GM21576 (cell line): ENCODE results near the gene SLC33A1.
"Not testable (repeated sequence)": the region's sequence is repeated elsewhere in the genome, so short reads cannot be mapped to it uniquely, and the experiment has no call there.

ENCODE experiments used
- ATAC-seq: cut with Tn5 transposase; IDR thresholded peaks from one replicate; pipeline ENCODE4 v1.9.1; 2021; ENCODE audit warnings: mild to moderate bottlenecking, moderate library complexity; ENCODE audit not compliant: unreplicated experiment

The SLC33A1 gene

DNA sequence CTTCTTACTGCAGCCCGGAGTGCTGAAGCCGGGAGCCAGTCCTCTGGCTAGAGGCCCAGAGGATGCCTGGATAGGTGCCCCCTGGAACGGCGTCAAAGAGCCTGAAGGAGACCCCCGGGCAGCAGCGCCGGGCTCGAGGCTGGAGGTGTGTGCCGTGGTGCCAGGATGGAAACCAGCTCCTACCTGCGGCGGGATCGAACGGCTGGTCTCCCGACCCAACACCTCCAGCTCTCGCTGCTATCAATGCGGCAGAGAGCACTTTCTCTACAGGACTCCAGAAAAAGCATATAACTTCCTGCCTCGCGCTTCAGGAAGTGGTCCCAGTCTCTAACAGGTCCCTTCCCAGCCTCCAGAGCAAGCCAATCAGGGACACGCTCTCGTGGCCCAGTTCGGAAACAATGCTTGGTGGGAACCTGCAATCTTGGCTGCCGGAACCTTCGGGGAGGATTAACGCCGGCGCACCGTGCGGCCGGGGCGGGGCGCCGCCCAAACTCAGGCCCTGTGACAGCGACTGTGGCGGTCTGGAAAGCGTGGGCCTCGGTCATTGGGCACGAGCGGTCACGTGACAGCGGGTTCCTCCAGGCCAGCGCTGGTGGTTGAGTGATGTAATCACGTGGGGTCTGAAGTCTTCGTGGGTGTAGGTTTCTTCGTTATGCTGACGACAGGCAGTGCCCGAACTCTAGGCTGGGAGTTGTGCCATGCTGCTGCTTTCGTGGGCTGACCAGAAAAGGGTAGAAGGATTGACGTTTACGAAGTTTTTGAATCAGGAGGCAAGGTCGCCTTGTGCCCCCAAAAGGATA is at the start of gene SLC33A1:
Gene SLC33A1, minus strand, starts transcription at position 287 of the 800 bp plus-strand sequence. CDS start 430 bp downstream, outside the sequence.
- peak; percentile 93 for ATAC-seq

DNA sequence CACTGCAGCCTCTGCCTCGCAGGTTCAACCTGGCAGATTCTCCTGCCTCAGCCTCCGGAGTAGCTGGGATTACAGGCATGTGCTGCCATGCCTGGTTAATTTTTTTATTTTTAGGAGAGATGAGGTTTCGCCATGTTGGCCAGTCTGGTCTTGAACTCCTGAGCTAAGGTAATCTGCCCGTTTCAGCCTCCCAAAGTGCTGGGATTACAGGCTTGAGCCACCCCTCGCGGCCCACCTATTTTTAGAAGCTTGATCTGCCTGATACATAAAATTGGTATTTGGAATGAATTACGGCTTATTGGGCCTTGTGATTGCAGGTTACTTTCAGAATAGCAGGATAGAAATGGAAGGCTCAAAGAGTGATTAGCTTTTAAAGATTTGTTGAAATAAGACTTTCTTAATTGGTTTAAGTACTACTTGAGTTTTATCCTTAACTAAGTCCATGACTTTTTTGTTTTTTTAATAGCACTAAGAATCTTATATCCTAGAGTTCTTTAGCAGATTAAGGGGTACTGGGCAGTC is 41.2 kb upstream of the SLC33A1 start:
- no peak for ATAC-seq

DNA sequence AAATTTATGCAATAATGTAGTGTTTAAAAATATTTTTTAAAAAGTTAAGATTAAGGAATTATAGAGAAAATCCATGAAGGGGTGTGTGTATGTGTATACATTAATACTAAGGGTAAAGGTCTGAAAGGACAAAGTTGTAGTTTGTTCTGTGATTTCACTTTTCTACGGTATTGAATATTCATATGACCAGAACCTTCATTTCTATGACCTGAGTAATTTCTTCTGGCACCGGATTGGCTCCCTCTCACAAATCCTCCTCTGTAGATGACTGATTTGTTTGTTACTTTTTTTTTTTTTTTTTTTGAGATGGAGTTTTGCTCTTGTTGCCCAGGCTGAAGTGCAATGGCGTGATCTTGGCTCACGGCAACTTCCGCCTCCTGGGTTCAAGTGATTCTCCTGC is 37.1 kb upstream of the SLC33A1 start:
- ATAC-seq, result no peak

DNA sequence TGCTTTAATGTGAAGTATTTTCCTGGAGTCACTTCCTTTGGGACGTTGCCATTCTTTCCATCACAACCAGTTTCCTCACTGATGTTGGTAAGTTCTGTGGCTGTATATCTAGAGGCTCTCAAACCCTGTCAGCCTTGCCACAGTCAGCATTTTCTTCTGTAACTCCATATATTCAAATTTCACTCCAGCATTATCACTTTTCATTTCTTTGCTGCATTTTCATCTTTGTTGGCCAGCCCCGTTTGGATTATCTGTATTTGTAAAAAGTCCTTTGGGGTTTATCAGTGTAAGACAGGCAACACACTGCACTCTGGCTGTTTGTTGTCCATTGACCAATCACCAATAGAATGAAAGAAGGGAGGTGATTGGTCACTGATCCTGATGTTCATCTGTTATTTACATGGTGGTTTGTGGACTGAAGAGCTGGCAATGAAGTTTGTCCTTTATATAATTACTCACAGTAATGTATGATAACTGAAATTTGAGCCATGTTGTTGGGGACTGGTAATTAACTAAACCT is 36.5 kb upstream of the SLC33A1 start:
- no peak for ATAC-seq

DNA sequence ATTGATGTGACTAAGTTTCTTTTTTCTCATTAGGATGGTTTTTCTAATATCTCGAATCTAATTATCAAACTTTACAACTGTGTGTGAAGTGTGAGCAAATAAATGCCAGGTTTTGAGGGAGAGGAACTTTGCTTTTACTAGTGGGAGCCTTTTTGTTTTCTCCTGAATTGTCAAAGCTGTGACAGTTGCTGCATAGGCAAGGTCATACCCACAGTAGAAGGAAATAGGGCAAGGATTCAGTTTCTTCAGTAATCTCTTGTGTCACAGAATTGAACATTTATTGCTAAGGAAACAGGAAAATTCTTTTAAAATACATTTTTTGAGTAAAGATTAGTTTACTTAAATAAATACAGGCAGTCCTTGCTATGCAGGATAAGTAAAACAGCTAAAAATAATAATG is 35.7 kb upstream of the SLC33A1 start:
- ATAC-seq, result no peak

DNA sequence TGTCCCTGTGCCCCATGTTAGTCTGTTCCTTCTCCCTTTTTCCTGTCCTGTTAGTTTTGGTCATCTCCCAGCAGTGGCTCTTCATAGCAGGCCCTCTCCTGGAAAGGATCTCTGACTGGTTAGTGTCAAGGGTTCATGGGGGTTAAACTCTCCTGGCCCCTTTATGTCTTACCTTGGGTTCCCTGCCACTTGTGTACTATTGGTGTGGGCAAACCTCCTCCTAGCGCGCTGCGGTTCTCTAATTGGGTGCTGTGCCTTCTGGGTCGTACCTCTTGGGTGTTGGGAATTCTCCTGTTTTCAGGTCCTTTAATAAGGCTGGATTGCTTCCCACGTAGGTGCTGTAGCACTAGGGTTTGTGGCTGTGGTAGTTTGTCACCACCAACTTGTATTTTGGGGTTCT is 35.0 kb upstream of the SLC33A1 start:
- no peak for ATAC-seq

DNA sequence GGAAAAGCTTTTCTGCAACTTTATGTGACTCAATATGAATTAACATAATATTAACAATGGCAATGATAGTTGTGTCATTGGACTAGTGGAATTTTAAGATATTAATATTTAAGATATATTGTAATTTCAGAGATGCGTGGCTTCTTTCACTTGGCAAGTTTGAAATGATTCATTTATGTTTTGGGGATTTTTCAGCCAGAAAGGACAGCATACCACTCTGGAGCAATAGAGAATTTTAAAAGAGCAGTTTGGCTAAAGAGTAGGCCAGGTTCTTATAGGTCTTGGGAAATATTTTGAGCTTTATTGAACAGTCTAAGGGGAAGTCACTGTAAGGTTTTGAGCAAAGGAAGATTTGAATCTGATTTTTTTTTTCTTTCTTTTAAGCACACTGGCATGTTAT is 32.7 kb upstream of the SLC33A1 start:
- ATAC-seq, result no peak

DNA sequence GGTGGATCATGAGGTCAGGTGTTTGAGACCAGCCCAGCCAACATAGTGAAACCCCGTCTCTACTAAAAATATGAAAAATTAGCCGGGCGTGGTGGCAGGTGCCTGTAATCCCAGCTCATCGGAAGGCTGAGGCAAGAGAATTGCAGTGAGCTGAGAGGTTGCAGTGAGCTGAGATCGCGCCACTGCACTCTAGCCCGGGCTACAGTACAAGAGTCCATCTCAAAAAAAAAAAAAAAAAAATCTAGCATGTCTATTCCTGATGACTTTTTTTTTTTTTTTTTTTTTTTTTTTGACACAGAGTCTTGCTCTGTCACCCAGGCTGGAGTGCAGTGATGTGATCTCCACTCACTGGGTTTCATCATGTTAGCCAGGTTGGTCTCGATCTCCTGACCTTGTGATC is 32.1 kb upstream of the SLC33A1 start:
- ATAC-seq, result not testable (repeated sequence)

DNA sequence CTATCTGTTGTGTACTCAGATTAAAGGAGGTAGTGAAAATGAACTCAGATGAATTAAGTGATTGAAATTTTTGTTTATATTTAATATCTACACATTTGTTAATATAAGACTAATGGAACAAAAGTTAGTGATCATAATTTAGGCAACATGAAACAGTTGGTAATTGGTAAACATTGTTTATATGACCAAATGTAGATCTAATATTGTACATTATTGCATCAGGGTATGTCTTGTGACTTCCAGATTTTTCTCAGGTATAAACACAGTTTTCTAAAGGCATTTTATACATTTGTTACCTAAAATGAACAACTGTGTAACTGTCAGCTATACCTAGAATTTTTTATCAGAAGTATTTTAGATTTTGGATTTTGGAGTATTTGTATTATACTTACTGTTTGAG is 31.1 kb upstream of the SLC33A1 start:
- ATAC-seq, result no peak

DNA sequence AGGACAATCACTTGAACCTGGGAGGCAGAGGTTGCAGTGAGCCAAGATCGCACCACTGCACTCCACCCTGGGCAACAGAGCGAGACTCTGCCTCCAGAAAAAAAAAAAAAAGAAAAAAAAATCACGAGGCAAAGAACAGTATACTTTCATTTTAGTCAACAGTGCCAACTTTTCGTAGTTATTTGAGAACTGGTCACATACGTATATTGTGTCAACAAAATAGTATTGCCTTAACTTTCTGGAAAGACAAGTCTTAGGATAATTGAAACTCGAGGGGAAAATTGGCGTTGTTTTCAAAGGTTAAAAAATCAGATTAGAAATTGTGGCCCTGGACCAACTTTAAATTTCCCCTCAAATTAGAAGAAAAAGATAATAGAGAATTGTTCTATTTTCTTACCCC is 30.1 kb upstream of the SLC33A1 start:
- no peak for ATAC-seq

DNA sequence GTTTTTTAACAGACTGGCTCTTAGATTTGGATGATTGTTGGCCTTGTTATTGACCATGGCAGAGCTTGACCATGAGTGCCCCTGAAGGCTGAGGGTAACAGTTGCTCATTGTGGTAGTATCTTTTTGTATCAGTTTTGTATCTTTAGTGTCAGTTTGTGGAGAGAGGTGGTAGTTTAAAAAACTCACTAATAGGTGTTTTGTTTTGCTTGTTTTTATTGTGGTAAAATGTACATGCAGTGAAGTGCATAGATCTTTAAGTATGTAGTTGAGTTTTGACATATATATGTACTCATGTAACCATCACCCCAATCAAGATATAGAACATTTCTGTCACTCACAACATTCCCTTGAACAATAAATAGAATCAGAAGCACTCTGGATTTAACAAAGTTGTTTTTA is 26.1 kb upstream of the SLC33A1 start:
- ATAC-seq, result no peak

DNA sequence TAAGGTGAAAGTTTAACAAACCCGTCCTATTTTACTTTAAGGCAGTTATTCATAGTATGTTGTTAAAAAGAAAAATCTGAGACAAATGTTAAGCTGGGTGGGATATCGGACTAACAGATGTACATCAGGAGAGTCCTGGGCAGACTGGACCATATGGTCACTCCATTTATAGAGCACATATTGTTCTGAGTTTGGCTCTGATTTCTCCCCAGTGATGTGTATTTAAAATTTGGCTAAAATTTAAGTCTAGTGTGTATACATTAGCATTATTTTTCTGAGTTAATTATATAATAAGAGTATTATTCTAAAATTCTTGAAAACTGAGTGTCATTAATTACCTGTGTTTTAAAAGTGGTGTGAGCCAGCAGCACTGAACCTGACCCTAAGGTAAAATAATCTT is 22.3 kb upstream of the SLC33A1 start:
- no peak for ATAC-seq

DNA sequence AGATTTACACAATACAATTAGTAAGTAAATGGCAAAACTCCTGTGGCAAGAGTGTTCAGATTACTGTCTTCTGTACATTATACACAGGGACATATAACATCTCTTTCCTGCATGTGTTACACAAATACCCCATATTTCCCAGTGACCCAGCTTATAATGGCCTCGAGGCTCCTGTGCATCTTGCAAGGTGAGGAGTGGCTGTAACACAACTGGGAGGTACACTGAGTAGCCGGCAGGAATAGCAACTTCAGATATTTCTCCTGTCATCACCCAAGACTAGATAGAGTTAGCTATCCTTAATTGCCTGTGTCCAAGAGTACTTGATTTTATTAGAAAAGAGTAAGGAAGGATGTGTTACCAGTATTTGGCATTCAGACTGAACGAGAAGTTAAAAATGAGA is 21.8 kb upstream of the SLC33A1 start:
- no peak for ATAC-seq

DNA sequence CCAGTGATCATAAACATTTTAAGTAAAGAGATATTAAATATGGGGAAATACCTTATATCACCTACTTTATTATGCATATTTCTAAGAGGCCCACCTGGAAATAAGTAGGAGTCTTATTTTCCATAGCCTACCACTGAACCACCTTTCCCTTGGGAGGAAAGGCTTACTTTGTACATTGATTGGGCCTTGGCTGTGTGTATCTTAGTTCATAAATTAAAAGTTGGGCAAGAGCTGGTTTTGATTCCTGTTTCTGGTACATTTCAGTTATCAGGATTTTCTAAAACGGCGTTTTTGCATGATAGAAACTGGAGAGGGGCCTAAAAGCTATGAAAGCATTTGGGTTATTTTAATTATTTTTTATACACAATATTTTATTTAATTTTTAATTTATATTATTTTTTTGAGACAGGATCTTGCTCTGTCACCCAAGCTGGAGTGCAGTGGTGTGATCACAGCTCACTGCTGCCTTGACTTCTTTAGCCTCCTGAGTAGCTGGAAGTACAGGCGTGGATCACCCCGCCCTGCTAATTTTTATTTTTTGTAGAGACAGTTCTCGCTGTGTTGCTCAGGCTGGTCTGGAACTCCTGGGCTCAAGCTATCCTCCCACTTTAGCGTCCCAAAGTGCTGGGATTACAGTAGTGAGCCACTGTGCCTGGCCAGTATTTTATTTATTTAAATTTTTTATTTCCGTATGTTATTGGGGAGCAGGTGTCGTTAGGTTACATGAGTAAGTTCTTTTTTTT is 18.8 kb upstream of the SLC33A1 start:
- ATAC-seq, result no peak

DNA sequence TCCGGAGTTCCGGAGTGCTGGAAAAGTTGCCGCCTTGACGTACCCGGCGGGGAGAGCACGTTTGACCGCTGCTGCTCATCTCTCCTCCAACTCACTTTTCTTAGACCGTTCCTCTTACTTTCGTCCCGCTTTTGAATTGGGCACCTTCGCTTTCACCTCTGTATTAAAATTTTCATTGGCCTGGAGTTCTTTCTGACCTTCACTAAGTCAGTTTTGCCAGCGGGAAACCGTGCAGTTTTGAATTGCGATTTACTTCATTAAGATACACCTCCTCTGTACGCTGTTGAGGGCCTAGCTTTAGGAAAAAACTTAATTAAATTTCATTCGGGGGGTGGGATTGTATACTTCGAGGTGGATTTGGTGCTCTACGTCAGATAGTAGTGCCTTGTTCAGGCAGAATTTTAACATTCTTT is 17.5 kb upstream of the SLC33A1 start:
- ATAC-seq, result peak; percentile 5

DNA sequence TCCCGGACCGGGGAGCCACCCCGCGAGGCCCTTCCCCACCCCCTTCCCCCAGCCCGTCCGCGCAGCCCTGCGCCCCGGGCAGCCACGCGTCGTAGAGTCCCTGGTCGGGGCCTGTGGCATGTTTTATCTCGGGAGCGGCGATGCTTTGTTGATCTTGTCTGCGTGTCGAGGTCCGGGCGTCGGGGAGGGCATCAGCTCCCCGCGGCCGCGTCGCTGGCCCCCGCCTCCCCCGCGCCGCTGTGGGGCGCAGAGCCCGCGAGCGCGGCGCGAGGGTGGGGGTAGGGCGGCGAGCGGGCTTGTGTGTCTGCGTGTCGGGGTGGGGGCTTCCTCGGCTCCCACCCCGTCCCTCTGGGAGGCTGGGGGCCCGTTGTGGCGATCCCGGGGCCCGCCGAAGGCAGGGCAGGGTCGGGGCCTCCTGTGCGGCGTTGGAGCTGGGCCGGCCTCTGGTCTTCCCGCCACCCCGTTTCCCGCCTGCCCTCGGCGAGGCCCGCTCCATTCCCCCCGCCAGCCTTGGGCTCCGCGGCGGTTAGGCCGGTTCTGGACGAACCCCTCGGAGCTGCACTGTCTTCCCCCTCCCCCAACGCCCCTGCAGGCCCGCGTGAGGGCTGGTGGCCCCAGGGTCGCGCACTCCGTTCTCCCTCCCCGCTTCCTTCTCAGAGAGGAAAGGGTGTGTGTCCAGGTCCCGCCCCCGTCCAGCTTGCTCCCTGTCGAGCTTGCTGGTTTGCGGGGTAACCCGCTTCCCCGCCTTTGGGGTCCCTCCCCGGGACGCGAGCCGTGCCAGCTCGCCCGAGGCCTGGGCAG is 16.9 kb upstream of the SLC33A1 start:
- ATAC-seq, result peak; percentile 27

DNA sequence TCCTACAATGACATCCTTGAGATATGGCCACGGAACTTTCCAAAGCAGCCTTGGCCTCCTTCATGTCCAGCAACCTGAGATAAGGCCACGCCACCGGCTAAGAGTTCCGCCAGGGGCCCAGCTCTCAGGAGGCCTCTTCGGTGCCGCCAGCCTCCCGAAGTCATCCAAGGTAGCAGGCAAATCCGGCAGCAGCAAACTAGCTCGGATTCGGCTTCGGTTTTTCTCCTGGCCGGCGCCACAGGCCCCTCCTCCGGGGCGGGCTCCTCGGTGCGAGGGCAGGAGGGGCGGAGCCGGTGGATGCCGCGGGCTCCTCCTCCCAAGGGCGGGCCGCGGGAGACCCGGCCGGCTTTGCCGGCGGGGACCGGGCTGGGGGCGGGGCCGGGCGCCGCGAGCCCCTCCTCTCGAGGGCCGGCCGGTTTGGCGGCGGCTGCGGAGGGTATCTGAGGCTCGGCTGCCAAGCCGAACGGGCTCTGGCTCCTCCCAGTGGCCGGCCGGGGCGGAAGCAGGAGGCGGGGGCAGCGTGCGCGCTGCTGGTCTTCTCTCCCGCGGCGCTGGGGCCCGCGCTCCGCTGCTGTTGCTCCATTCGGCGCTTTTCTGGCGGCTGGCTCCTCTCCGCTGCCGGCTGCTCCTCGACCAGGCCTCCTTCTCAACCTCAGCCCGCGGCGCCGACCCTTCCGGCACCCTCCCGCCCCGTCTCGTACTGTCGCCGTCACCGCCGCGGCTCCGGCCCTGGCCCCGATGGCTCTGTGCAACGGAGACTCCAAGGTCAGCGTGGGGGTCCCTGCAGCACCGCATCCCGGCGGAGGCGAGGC is 16.1 kb upstream of the SLC33A1 start, which contains the start of gene GMPS:
Gene GMPS, plus strand, starts transcription at position 518 of the 812 bp plus-strand sequence. Its CDS starts 221 bp downstream, at position 739.
- peak; percentile 86 for ATAC-seq

DNA sequence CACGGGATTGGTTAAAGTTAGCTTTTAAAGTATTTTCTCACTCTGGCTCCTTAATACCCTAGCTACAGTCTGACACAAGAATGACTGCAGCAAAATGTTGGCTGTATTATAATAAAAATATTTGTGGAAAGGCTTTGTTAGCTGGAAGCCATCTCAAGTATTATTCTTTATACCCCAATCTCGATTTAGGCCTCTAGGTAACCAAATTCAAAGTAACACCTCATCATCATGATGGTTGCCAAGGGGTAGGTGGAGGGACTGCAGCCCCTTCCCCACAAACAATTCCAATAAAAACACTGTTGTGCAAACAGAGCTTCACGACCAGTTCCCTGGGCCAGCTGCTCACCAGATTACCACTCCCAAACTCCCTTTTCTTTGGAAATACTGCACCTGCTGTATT is 15.5 kb upstream of the SLC33A1 start:
- no peak for ATAC-seq

DNA sequence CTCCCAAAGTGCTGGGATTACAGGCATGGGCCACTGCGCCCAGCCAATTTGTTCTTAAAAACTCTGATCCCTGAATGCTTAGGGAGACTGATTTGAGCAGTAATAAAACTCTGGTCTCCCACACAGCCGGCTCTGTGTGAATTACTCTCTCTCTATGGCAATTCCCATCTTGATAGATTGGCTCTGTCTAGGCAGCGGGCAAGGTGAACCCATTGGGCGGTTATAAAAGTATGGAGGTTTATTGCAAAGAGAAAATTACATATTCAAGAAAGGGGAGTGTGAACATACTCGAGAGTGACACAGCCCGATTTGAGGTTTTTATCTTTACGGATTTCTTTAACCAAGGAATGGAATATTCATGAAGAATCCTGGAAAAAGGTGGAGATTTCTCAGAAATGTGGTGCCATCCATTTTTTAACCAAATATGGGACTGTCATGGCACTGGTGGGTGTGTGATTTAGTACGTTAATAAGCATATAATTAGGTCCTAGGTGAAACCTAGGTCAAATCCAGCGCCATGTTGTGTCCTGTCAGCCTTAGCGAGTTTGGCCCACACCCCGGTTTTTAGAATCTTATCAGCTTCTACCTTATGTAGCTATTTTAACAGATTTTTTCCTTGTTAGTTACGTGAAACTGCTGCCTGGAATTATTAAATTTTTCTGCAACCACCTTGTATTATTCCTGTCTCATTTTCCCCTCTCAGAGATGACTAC is 9.0 kb upstream of the SLC33A1 start:
- no peak for ATAC-seq
